Astrocyte of the spinal cord (primary cell): ENCODE results near the gene S100A8.

ENCODE experiments used
- DNase-seq: peaks from one replicate; pipeline ENCODE4 v3.0.0; 2011; ENCODE audit warnings: low read depth, low spot score
- H3K4me3 ChIP-seq: 2 replicates; pipeline ENCODE4 v1.5.1; 2011; ENCODE audit warnings: low read depth, mild to moderate bottlenecking, low read length, moderate library complexity
- in situ Hi-C: cut with HindIII; loops from 2 replicates; pipeline ENCODE4 v1.10.0; 2017; ENCODE audit warnings: low sequenced_read_pairs
- TF ChIP-seq, protein P1 (sequence below): IDR thresholded peaks from 2 replicates; pipeline ENCODE4 v1.5.1; 2012; ENCODE audit warnings: low read depth, mild to moderate bottlenecking, low read length, inconsistent platforms

The S100A8 gene

DNA sequence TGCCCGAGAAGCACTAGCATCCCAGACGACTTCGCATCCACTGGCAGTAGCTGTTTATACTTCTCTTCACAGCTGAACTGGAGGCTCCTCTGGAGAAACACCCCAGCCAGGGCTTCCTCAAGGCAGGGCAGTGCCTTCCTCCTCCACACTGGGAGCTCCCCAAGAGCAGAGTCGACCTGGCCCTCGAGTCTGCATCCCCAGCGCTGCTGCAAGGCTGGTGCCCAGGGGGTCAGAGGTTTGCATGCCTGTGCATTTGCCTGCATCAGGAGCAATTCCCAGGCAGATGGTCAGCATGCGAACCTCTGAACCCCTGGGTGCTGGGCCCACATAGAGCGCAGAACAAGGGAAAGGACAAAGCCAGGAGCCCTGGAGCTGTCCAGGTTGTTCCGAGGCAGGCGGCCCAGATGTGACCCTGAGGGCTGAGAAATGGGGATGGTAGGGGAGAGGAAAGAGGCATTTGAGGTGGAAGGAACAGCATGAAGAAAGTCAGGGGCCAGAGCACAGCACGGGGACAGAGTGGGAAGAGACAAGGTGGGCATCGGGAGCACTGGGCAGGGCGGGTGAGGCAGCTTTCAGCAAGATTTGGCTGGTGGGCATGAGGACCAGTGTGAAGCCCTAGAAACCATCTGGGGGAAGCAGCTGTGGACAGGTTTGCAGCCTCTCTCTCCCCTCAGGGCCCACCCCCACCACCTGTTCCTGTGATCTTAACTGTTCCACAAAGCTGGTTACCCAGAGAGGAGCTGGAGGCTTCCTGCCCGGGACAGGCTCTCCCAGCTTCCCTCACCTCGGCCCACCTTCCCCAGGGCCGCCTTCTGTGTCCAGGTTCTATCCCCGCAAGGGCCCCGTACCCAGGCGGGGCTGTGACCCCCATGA is 6.4 kb upstream of the S100A8 start:
- no peak for DNase-seq
- in situ Hi-C loops, result no loop called here
- H3K4me3 ChIP-seq, result no peak overlapping the region
- TF ChIP-seq, protein P1, sequence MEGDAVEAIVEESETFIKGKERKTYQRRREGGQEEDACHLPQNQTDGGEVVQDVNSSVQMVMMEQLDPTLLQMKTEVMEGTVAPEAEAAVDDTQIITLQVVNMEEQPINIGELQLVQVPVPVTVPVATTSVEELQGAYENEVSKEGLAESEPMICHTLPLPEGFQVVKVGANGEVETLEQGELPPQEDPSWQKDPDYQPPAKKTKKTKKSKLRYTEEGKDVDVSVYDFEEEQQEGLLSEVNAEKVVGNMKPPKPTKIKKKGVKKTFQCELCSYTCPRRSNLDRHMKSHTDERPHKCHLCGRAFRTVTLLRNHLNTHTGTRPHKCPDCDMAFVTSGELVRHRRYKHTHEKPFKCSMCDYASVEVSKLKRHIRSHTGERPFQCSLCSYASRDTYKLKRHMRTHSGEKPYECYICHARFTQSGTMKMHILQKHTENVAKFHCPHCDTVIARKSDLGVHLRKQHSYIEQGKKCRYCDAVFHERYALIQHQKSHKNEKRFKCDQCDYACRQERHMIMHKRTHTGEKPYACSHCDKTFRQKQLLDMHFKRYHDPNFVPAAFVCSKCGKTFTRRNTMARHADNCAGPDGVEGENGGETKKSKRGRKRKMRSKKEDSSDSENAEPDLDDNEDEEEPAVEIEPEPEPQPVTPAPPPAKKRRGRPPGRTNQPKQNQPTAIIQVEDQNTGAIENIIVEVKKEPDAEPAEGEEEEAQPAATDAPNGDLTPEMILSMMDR, result no peak

DNA sequence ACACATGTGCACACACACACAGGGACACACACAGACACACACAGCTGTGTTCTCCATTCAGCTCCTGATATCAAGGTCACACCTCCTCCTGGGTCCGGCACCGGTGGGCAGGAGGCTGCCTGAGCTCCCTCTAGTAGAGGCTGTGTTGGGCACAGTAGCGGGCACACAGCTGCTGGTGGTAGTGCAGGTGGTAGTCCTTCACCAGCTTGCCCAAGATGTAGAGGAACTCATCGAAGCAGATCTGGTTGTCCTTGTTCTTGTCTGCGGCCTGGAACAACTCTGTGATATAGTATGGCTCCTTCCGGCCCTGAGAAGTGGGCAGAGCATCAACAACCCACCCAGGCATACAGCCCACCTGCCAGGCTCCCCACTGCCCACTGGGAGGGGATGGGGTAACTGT is 5.6 kb upstream of the S100A8 start:
- no peak for DNase-seq
- H3K4me3 ChIP-seq, result no peak overlapping the region
- TF ChIP-seq, protein P1, result no peak
- in situ Hi-C loops, result no loop called here

DNA sequence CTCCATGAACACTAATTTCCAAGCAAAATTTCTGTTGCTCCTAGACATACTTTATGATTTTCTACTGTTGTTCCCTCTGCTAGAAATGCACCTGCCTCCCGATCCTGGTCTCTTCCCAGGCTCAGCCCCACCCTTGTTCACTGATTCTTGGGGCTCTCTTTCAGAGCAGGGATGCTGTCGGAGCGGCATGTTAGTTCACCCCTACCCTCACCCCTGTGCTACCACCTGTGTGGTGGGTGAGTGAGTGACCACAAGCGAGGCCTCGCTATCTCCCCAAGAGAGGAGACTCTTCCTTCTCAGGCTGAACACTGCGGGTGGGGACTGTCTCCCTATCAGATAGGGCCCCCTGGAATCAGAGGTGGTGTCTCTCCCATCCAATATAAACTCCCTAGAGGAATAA is 4.9 kb upstream of the S100A8 start:
- H3K4me3 ChIP-seq, result no peak overlapping the region
- in situ Hi-C loops, result no loop called here
- no peak for DNase-seq
- TF ChIP-seq, protein P1, result no peak

DNA sequence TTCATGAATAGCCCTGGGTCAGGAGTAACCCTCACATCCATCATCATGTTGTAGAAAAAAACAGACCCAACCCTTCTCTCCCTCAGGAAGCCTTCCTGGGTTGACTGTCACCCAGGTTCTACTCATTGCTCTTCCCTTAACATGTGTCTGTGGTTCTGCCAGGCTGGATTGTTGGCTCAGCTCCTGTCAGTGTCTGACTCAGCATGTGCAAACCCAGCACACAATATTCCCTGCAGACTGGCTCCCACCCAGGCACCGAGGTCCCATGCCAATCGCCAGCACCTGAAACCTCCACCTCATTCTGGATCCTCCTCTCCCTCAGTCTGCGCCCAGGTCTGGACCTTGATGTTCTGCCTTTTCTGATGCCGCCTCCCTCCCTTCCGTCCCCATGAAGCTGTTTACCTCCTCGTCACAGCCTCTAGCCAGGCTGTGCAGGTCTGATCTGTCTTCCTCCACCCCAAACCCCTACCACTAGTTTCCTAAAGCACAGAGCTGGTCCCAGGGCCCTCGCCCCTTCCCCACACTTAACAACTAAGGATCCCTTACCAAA is 4.3 kb upstream of the S100A8 start:
- in situ Hi-C loops, result no loop called here
- H3K4me3 ChIP-seq, result no peak overlapping the region
- TF ChIP-seq, protein P1, result no peak
- DNase-seq, result no peak

DNA sequence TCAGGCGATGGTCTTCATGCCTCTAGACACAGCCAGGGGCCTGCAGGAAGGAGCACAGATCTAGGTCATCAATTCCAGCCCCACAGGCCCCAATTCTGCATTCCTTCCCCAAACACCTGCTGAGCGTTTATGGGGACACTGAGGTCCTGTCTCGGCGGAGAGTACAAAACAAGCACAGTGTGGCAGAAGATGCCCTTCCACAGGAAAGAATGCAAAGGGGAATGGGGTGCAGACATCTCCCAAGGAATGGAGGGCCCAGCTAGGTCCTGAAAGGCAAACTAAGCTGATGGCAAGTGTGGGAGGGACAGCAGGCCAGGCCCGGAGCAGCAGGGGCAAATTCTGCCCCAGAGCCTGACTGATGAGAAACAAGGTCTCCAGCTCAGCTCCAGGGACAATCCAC is 3.5 kb upstream of the S100A8 start:
- in situ Hi-C loops, result no loop called here
- H3K4me3 ChIP-seq, result no peak overlapping the region
- DNase-seq, result no peak
- TF ChIP-seq, protein P1, result no peak

DNA sequence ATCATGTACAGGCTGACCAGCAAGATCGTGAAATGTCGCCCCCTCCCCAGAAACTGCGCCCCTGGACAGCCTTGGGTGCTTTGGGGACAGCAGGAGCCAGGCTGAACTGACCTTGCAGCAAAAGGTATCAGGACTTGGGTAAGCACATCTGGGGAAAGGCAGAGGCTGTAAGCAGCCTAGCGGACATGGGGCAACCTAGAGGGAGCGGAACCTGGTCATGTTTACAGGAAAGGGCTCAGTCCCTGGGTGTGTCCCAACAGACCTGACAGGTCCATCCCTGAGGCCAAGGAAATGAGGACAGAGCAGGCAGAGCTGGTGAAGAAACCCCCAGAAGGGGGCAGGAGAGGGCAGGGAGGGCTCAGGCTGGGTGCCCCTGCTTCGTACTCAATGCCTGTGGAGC is 3.1 kb upstream of the S100A8 start:
- TF ChIP-seq, protein P1, result no peak
- no peak for DNase-seq
- in situ Hi-C loops, result no loop called here
- no peak overlapping the region for H3K4me3 ChIP-seq
